Skeletal muscle tissue (tissue), 4 donors: ENCODE results near the gene CENPP. TPM values are rescaled to one million over a fixed set of nuclear protein-coding genes. Genes with fewer than 3 reads are reported as not detected.
A peak's percentile ranks its signal among the peaks of the same experiment; 100 is the strongest.

Source experiments
- H3K27ac ChIP-seq: one replicate; pipeline ENCODE4 v1.7.0; 2013; ENCODE audit warnings: mild to moderate bottlenecking, low read depth, low read length, inconsistent platforms
- H3K27me3 ChIP-seq, 3 donors: one replicate each; pipeline ENCODE4 v1.7.0; 2013; ENCODE audit warnings: low read length in 3 of 3; ENCODE audit not compliant: control insufficient read depth in 3 of 3, insufficient read depth in 3 of 3
- H3K36me3 ChIP-seq, 3 donors: one replicate each; pipeline ENCODE4 v1.7.0; 2013; ENCODE audit warnings: low read length in 3 of 3; ENCODE audit not compliant: control insufficient read depth in 3 of 3, insufficient read depth in 3 of 3
- H3K4me1 ChIP-seq, 3 donors: one replicate each; pipeline ENCODE4 v1.7.0; 2013; ENCODE audit warnings: low read length in 3 of 3, mild to moderate bottlenecking in 3 of 3; ENCODE audit not compliant: control insufficient read depth in 3 of 3, insufficient read depth in 3 of 3
- H3K4me3 ChIP-seq, 3 donors: one replicate each; pipeline ENCODE4 v1.7.0; 2013; ENCODE audit warnings: low read length in 3 of 3
- H3K9ac ChIP-seq, 3 donors: one replicate each; pipeline ENCODE4 v1.7.0; 2013; ENCODE audit warnings: low read length in 3 of 3, mild to moderate bottlenecking in 3 of 3, moderate library complexity in 2 of 3, low read depth in 1 of 3
- H3K9me3 ChIP-seq, 3 donors: one replicate each; pipeline ENCODE4 v1.7.0; 2013; ENCODE audit warnings: low read length in 3 of 3; ENCODE audit not compliant: control insufficient read depth in 3 of 3
- total RNA-seq: library from RNA; depleted of rRNA; stranded (reverse); fragments of >200 nt; gene quantifications from one replicate; pipeline ENCODE4 v1.2.3, GENCODE V29; 2014
- donor health status: Osteomylitis.

Gene CENPP
- total RNA-seq, 1 donor from 2014 or later, result 15.7 TPM

DNA sequence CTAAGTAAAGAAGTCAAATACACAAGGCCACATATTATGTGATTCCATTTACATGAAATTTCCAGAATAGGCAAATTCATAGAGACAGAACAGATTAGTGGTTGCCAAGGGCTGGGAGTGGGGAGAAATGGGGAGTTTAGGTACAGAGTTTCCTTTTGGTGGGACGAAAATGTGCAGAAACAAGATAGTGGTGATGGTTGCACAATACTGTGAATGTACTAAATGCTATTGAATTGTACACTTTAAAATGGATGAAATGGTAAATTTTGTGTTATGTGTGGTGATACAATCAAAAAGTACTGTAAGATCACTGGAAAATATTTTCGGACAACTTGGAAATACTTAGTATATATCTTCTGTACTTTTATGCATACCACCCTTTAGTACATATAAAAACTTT, 195.1 kb downstream of the CENPP start:
- Histone ChIP-seq H3K36me3 (no peaks in the 10 kb centered on the region), H3K9ac (no peak overlapping the region), H3K9me3 (no peaks in the 10 kb centered on the region), H3K4me1 (no peaks in the 10 kb centered on the region), H3K27me3 (no peaks in the 10 kb centered on the region), H3K4me3 (no peak overlapping the region), H3K27ac (no peak overlapping the region)

DNA sequence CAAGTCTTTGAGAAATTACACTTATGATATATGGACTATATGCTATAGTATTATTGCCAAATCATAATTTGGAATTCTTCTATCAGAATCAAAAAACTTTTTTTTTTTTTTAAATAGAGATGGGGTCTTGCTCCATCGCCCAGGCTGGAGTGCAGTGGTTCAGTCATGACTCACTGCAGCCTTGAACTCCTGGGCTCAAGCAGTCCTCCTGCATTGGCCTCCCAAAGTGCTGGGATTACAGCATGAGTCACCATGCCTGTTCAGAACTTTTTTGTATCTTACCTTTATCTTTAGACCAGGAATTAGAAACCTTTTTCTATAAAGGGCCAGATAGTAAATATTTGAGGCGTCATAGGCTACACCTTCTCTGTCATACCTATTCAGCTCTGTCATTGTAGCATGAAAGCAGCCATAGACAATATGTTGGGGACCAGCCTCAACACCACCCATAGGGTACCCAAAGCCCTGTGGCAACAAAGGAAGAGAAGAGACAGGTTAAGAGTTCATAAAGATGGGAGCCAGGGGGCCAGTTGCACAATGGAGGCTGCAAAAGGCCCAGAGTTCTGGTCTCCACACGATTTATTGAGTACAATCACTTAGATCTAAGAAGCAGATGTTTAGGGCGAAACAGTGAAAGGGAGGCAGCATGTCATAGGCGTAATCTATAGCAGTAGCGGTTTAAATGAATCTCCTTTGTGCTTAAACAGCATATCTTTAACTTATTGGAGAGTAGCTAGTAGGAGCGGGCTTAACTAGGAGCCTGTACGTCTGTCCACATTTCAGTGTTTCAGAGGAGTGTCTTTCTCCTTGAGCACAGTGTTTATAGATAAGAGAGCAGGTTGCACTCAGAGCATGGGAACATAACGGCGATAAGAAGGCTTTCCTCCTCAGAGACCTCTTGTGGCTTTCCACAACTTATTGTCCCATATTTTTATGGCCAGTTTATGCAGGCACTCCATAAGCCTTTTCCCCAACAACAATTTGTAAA, 197.5 kb downstream of the CENPP start:
- H3K4me3 ChIP-seq, result no peak overlapping the region
- no peaks in the 10 kb centered on the region for H3K9me3 ChIP-seq
- no peaks in the 10 kb centered on the region for H3K36me3 ChIP-seq
- no peaks in the 10 kb centered on the region for H3K27me3 ChIP-seq
- H3K9ac ChIP-seq, result no peak overlapping the region
- no peak overlapping the region for H3K27ac ChIP-seq
- H3K4me1 ChIP-seq, result no peaks in the 10 kb centered on the region

DNA sequence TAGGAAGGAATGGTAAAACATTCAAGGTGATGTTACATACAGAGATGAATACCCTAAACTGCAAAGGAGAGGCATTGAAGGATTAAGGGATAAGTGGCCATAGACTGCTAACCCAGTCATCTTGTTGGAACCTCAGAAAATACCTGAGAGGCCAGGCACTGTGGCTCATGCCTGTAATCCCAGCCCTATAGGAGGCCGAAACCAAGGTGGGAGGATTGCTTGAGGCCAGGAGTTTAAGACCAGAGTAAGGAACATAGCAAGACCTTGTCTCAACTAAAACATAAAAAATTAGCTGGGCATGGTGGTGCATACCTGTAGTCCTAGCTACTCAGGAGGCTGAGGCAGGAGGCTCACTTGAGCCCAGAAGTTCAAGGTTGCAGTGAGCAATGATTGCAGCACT, 199.1 kb downstream of the CENPP start:
- Histone ChIP-seq H3K9ac (no peak overlapping the region), H3K4me3 (no peak overlapping the region), H3K27ac (no peak overlapping the region), H3K4me1 (no peaks in the 10 kb centered on the region), H3K27me3 (no peaks in the 10 kb centered on the region), H3K36me3 (no peaks in the 10 kb centered on the region), H3K9me3 (peaks cover 0 to 2% (median 0%) of the 10 kb centered on the region in 3 donors)

DNA sequence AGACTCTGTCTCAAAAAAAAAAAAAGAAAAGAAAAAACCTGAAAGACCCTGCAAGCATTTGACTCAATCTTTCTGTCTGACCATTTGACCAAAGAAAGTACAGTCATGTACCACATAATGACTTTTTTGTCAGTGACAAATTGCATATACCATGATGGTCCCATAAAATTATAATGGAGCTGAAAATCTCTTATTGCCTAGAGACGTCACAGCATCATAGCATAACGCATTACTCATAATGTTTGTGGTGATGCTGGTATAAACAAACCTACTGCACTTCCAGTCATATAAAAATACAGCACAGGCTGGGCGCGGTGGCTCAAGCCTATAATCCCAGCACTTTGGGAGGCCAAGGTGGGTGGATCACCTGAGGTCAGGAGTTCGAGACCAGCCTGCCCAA, 199.6 kb downstream of the CENPP start:
- no peaks in the 10 kb centered on the region for H3K27me3 ChIP-seq
- H3K27ac ChIP-seq, result no peak overlapping the region
- no peak overlapping the region for H3K4me3 ChIP-seq
- peaks cover 0 to 2% (median 0%) of the 10 kb centered on the region in 3 donors for H3K9me3 ChIP-seq
- no peaks in the 10 kb centered on the region for H3K36me3 ChIP-seq
- H3K4me1 ChIP-seq, result no peaks in the 10 kb centered on the region
- no peak overlapping the region for H3K9ac ChIP-seq

DNA sequence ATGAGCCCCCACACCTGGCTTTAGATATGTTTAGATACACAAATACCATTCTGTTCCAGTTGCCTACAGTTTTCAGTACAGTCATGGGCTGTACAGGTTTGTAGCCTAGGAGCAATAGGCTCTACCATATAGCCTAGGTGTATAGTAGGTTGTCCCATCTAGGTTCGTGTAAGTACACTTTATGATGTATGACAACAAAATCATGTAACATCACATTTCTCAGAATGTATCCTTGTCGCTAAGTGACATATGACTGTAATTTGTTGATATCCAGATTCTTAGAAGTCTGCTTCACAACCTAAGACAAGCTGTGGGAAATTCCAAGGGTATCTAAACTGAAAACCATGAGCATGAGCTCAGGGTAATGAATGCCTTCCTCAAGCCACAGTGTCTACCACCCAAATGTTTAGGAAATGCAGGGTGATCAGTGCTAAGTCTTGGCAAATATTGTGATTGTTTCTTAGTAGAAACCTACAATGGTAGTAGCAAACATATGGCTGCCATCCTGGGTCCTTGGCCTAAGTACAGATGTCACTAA, 201.6 kb downstream of the CENPP start:
- Histone ChIP-seq H3K27ac (no peak overlapping the region), H3K9me3 (peaks cover 0 to 2% (median 0%) of the 10 kb centered on the region in 3 donors), H3K4me1 (no peaks in the 10 kb centered on the region), H3K9ac (no peak overlapping the region), H3K27me3 (no peaks in the 10 kb centered on the region), H3K36me3 (no peaks in the 10 kb centered on the region), H3K4me3 (no peak overlapping the region)

DNA sequence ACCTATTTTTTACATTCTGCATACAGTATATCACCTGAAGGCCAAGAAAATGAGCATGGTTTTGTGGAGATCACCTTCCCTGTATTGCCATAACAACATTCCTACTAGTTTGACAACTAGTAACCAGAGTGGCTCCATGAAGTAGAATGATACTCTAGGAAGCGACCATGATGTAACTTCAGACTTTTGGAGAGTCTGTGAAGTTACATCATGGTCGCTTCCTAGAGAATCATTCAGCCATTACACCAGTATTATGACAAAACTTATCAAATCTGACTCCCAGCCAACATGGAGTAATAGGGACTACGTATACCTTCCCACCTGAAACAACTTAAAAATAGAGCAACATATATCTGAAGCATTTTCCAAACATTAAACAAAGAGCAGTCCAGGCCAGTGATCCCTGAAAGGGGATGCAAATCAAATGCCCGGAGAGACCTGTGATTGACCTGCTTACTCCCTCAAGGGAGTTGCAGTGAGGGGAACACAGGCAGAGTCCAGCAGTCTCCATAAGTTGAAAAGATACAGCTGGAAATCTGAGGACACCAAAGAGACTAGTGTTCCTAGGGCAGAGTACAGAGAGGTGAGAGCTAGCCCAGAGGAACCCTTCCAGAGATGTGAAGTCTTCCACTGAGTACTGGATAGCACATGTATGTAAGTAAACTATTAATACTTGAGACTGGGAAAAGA, 202.2 kb downstream of the CENPP start:
- Histone ChIP-seq H3K9ac (no peak overlapping the region), H3K27ac (no peak overlapping the region), H3K9me3 (peaks cover 0 to 2% (median 0%) of the 10 kb centered on the region in 3 donors), H3K4me1 (no peaks in the 10 kb centered on the region), H3K4me3 (no peak overlapping the region), H3K27me3 (no peaks in the 10 kb centered on the region), H3K36me3 (no peaks in the 10 kb centered on the region)

DNA sequence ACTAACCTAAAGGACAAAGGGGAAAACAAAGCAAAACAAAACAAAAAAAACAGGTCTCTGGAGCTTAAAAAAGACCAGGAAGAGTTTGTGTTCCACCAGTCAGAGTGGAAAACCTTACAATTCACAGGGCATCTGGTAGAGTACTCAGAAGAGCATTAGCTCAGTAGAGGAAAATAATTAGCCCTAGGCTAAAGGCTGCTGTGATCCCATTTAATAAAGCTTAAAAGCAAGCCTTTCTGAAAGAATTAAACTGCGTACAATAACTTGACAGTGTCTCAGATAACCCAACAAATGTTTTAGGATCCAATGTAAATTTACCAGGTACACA, 202.7 kb downstream of the CENPP start:
- Histone ChIP-seq H3K36me3 (no peaks in the 10 kb centered on the region), H3K4me1 (no peaks in the 10 kb centered on the region), H3K9me3 (peaks cover 0 to 2% (median 0%) of the 10 kb centered on the region in 3 donors), H3K4me3 (no peak overlapping the region), H3K27me3 (no peaks in the 10 kb centered on the region), H3K27ac (no peak overlapping the region), H3K9ac (no peak overlapping the region)

DNA sequence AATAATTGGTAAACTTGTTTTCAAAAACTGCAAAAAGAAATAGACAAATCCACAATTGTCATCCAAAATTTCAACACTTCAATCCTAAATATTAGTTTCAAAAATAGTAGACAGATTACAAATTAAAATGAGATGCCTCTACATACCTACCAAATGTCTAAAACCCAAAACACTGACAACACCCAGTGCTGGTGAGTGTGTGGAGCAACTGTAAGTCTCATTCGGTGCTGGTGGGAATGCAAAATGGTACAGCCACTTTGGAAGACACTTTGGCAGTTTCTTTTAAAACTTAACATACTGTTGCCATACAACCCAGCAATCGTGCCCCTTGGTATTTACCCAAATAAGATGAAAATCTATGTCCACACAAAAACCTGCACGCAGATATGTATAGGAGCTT, 203.4 kb downstream of the CENPP start:
- Histone ChIP-seq H3K36me3 (no peaks in the 10 kb centered on the region), H3K4me3 (no peak overlapping the region), H3K9me3 (peaks cover 0 to 2% (median 0%) of the 10 kb centered on the region in 3 donors), H3K27ac (no peak overlapping the region), H3K27me3 (no peaks in the 10 kb centered on the region), H3K4me1 (peaks cover 0 to 2% (median 0%) of the 10 kb centered on the region in 3 donors), H3K9ac (no peak overlapping the region)

DNA sequence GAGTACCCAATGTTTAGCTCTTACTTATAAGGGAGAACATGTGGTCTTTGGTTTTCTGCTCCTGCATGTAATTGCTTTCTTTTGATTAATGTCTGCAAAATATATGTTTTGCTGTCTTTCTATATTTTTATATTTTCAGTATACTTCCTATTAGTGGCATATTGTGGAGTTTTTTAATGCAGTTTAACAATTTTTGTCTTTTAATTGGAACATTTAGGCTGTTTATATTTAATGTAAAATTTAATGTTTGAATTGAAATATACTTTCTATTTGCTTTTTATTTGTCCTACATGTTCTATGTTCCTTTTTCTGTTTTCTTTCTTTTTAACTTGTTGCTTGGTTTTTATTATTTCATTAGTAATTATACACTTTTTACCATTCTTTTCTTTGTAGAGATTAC, 205.1 kb downstream of the CENPP start:
- no peak overlapping the region for H3K27ac ChIP-seq
- H3K27me3 ChIP-seq, result no peaks in the 10 kb centered on the region
- H3K36me3 ChIP-seq, result no peaks in the 10 kb centered on the region
- H3K9ac ChIP-seq, result no peak overlapping the region
- H3K4me1 ChIP-seq, result peaks cover 0 to 7% (median 4%) of the 10 kb centered on the region in 3 donors
- H3K4me3 ChIP-seq, result no peak overlapping the region
- H3K9me3 ChIP-seq, result peaks cover 0 to 2% (median 0%) of the 10 kb centered on the region in 3 donors

DNA sequence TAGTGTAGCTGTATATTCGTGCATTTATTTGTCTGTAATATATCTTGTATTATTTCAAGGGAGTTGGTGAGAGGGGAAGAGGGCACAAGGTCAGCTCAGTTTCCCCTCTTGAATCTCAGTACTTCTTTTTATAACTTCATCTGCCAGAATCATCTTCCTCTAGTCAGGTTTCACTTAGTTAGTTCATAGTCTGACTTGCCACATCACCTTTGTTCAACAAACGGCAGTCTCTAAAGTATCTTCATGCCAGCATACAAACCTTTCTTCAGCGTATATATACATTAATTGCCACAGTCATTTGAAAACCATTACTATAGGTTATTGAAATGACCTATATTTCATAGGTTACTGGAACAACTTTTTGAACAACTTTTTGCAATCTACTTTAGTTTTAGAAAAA, 208.5 kb downstream of the CENPP start:
- Histone ChIP-seq H3K27me3 (no peaks in the 10 kb centered on the region), H3K9ac (no peak overlapping the region), H3K36me3 (no peaks in the 10 kb centered on the region), H3K9me3 (peaks cover 0 to 2% (median 0%) of the 10 kb centered on the region in 3 donors), H3K4me3 (peak overlapping the region in 2 of 3 donors; percentile 55 to 64), H3K4me1 (peaks cover 0 to 7% (median 4%) of the 10 kb centered on the region in 3 donors), H3K27ac (peak overlapping the region; percentile 32)
